NCI-H69 (cell line): ENCODE data around the gene OPCML.

Source experiments
- DNase-seq: peaks from one replicate; lab custom pipeline; 2025; lab: John Stamatoyannopoulos, UW

Gene OPCML

DNA sequence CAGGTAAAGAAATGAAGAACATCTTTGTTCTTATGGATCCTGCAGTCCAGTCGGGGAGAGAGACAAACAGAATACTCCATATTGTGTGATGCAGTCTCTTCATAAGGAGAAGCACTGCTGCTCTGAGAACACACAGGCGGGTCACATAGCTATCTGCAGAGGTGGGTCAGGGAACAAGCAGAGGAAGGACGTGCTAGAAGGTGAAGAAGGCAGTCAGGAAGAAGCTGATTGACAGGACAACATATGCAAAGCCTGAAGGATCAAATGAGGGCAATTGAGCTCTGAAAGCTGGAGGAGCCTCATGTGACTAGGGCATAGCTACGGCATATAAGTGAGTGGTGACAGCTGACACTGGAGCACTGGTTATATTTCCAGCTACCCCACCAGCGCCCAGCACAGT is 122.5 kb downstream of the OPCML start:
- DNase-seq, result no peak

- DNase-seq, result no peak
These were observed 123.4 kb downstream of the OPCML start for GRCh38 chr11:133408936-133409335.

DNA sequence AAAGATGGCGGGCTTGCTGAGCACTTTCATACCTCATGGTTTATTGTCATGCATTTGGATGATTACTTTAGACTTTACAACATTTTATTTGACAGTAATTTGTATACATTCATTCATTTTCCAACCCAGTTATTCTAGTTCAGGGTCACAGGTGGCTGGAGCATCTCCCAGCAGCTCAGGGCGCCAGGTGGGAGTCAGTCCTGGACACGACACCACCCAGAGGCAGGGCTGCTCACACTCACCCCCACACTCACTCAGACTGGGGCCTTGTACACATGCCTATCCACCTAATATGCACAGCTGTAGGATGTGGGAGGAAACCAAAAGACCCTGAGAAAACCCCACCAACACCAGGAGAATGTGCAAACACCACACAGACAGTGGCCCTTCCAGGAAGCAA is 123.9 kb downstream of the OPCML start:
- no peak for DNase-seq

DNA sequence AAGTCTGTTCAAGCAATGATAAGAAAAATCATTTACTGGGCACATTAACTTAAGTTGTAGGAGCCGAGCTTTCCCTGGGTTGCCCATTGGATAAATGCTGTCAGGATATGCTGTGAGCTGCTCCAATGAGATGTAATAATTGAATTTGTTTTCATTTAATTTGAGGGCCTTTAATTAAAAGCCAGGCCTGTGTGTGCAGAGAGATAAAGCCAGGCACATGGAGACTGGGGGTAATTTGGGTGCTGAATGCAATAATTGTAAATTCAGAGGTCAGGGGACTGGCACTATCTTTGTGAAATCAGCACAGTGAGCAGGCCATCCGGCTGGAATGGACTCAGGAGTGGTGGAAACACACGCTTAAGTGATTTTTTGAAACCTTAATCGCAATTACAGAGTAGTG is 125.8 kb downstream of the OPCML start:
- DNase-seq, result no peak

DNA sequence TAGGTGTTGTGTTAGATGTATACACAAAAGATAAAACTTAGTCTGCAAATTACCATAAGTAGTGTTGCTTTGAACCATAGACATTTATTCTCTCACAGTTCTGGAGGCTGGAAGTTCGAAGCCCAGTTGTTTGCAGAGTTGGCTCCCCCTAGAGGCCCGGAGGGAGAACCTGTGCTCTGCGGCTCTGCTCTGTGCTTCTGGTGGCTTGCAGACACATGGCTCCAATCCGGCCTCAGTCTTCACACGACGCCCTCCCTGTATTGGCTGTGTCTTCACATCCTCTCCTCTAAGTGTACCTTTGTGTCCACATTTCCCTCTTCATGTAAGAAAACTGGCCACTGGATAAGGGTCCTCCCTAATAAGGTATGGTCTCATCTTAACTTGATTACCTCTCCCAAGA is 128.4 kb downstream of the OPCML start:
- peak; percentile 48 for DNase-seq

- DNase-seq, result no peak
These were observed 129.8 kb downstream of the OPCML start for GRCh38 chr11:133402551-133402950.

DNA sequence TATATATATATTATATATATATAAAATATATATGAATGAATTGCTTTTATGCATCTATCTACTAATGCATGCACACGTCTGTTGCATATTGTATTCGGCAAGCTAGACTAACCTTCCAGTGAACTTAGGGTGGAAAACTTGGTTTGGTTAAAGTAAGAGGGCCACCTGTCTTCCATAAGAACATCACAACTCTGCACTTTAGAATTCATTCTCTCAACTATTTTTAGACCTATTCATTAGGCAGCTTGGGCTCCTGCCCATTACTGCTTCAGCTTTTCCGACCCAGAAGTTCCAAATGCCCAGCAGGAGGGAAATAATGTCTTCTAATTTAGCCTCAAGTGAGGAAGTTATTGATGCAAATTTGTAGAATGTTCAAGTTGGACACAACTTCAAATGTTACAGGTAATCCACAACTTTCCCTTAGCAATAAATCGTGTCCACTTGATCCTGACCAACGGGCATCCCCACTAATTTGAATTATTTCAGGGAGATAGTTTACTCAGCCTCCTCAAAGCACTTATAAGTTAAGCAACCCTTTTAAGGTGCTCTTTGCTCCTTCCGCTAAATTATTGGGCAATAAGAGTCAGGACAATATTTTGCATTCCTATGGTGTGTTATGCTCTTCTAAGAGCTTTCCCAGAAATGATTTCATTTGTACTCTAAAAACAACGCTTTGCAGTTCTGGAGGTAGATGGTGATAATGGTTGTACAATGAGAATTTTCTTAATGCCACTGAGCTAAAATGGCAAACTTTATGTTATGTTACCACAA is 132.3 kb downstream of the OPCML start:
- DNase-seq, result no peak

GRCh38 chr11:133399294-133399693 is 133.0 kb downstream of the OPCML start:
- no peak for DNase-seq

DNA sequence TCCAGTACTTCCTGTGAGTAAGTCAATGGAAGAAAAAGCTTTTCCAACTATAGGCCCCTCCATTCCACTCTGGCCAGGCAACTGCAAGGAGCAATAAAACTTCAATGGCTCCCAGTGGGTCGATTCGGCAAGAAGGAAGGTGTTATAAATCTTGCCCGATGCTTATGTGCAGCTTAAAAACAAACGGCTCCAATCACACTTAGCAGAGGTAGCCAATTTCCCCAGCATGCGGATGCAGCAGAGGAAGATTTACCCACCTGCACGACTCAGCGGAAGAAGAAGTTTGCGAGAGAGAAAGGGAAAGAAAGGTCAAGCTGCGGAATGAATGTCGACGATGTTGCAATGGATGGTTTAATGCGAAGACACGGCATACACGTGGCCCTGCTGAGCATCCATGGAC is 141.5 kb downstream of the OPCML start:
- DNase-seq, result no peak

DNA sequence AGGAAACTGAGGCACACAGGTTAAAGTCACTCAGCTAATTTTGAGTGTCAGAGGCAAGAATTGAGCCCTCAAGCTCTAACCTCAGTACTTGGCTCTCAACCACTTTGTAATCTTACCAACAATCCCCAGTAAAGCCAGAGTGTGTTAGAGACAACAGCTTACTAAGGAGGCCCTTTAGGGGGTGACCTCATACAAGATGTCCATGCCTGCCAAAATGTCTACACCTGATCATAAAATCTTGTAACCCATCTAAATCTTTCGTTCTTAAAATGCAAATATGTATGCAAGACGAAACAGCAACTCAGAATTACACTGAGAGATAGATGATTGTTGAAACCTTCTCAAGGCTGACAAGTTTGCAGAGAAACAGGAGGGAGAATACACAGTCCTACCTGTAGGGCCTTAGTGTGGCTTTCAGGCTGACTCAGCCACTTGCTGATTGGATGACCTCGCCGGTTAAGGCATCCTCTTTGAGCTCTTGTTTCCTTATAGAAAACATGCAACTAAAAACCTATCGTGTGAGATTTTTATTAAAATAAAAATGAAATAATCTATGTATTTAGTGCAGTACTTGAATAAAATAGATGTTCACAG is 143.2 kb downstream of the OPCML start:
- DNase-seq, result no peak

DNA sequence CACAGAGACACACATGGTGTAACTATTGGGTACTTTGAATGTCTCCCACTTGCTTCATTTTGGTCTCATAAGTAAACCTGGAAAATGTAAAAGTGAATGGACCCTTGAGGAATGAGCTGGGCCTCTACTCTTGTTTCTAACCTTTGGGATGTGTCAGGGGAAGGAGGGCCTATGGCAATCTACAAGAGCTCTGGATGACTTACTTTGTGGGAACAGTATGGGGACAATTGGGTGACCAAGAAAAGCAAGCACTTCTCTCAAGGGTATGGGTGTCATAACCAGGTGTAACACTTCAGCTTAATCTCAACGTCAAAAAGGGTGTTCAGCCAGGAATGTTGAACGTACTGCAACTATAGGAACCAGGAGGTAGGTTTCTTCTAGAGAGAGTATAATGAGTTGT is 144.0 kb downstream of the OPCML start:
- DNase-seq, result no peak

DNA sequence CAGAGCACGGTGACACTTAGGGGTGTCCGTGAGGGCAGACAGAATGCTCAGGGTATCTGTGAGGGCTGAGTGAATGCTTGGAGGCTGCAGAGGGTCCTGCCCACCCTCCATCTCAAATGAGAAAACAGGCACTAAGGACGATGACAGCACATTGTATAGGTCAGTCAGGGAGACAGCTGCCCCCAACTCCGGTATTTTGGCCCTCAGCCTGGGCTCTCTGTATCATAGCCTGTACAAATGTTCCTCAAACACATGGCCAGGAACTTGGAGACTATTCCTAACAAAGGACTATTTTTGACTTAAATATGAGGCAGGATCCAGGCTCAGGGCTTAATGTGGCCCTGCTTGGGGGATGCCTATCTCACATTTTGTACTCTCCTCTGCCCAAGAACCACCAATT is 145.4 kb downstream of the OPCML start:
- DNase-seq, result peak; percentile 22

DNA sequence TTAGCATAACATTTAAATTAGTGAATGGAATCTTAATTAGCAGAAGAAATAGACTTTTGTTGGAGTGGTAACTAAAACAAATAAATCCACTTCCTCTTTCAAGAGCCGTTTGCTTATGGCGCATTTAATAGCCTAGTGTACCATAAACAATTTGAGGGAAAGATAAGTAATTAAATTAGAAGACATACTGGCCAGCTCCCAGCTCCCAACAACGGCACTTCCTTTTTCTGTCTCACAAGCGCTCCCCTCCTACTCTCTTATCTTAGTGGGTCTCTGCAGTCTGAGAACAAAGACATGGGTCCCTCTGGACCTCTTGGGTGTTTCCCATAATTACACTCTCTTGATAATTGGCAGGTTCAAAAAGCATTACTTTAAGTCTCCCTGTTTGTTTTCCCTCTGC is 146.0 kb downstream of the OPCML start:
- DNase-seq, result peak; percentile 89

DNA sequence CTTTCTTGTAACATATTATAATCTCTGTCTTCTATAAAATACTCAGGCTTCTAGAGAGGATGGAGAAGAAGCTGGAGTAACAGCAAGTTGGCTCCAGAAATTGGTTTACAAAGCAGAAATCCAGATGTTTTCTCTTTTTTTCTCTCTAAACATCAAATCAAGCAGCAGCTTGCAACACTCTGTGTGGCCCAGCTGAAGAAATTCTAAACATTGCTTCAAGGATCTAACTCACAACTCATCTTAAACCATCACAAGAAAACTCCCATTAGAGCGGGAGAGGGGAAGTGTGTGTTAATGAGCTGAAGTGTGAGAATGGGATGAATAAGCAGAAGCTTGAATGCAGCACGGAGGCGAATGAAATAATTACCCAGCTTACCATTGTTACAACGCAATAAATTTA is 146.5 kb downstream of the OPCML start:
- DNase-seq, result peak; percentile 48

DNA sequence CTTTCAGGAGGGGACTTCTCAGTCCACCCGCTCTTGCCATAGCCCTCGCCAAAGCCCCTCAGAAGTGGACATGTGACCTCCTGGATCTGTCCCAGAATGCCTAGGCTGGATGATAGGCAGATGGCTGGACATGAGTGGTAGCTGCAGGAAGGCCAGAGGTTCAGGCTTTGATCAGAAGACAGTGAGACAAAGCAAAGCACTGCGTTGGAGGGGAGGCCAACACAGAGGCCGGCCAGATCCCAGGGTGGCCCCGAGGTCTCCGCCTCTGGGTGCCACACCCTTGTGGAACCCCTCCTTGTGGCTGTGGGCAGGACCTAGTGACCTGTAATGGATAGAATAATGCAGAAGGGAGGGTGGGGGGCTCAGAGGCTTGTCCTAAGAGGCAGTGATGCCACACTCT is 147.6 kb downstream of the OPCML start:
- no peak for DNase-seq

- DNase-seq, result no peak
These were observed 148.6 kb downstream of the OPCML start for GRCh38 chr11:133383689-133384088.

- DNase-seq, result no peak
These were observed 149.1 kb downstream of the OPCML start for GRCh38 chr11:133383201-133383600.

- no peak for DNase-seq
These were observed 150.0 kb downstream of the OPCML start for GRCh38 chr11:133382131-133382812.

GRCh38 chr11:133381761-133382130 is 150.6 kb downstream of the OPCML start:
- no peak for DNase-seq

GRCh38 chr11:133366147-133366546 is 166.2 kb downstream of the OPCML start:
- DNase-seq, result no peak

GRCh38 chr11:133362916-133363315 is 169.4 kb downstream of the OPCML start:
- no peak for DNase-seq

- no peak for DNase-seq
These were observed 170.1 kb downstream of the OPCML start for GRCh38 chr11:133362156-133362555.

GRCh38 chr11:133361689-133361994 is 170.7 kb downstream of the OPCML start:
- no peak for DNase-seq
